DMS114 treated with DMSO at 0.1 percent for 48 hours (cell line): ENCODE data around the gene NRN1L.
"Not testable (repeated sequence)": the region's sequence is repeated elsewhere in the genome, so short reads cannot be mapped to it uniquely, and the experiment has no call there.

Experiments
- DNase-seq: peaks from one replicate; lab custom pipeline; 2025; ENCODE audit not compliant: unreplicated experiment; lab: John Stamatoyannopoulos, UW

The NRN1L gene

GRCh38 chr16:67884684-67885083 lies at the start of gene NRN1L:
TSS of gene NRN1L (plus strand) at chr16:67884885. CDS start at chr16:67884904, 19 bp downstream.
- no peak for DNase-seq

GRCh38 chr16:67837190-67837589 lies 47.5 kb upstream of the NRN1L start:
- not testable (repeated sequence) for DNase-seq

GRCh38 chr16:67837811-67838210 lies 46.9 kb upstream of the NRN1L start:
- DNase-seq: no peak

GRCh38 chr16:67841198-67841815 lies 43.4 kb upstream of the NRN1L start:
- no peak for DNase-seq

GRCh38 chr16:67841816-67842508 lies 42.7 kb upstream of the NRN1L start, which contains the start of gene THAP11:
TSS of gene THAP11 (plus strand) at chr16:67842320. CDS start at chr16:67842555, 235 bp downstream.
- peak; percentile 97 for DNase-seq

- DNase-seq: peak; percentile 51
Observed at GRCh38 chr16:67842509-67843342, 42.0 kb upstream of the NRN1L start.

- no peak for DNase-seq
Observed at GRCh38 chr16:67843343-67843765, 41.3 kb upstream of the NRN1L start.

GRCh38 chr16:67844497-67844896 lies 40.2 kb upstream of the NRN1L start:
- peak; percentile 22 for DNase-seq

- DNase-seq: peak; percentile 19
Observed at GRCh38 chr16:67845291-67846062, 39.2 kb upstream of the NRN1L start.

- DNase-seq: no peak
Observed at GRCh38 chr16:67846063-67846319, 38.7 kb upstream of the NRN1L start.

- peak; percentile 86 for DNase-seq
Observed at GRCh38 chr16:67846320-67847063, 38.2 kb upstream of the NRN1L start, which contains the start of gene NUTF2. TSS of gene NUTF2 (plus strand) at chr16:67846933. CDS start at chr16:67865131, 18,198 bp downstream.

GRCh38 chr16:67847064-67847861 lies 37.4 kb upstream of the NRN1L start, which contains the start of gene CENPT:
TSS of gene CENPT (minus strand) at chr16:67847693. CDS start at chr16:67833859, 13,834 bp downstream.
- no peak for DNase-seq

GRCh38 chr16:67848118-67848517 lies 36.6 kb upstream of the NRN1L start:
- no peak for DNase-seq

GRCh38 chr16:67853670-67854069 lies 31.0 kb upstream of the NRN1L start:
- DNase-seq: no peak

- no peak for DNase-seq
Observed at GRCh38 chr16:67855789-67856188, 28.9 kb upstream of the NRN1L start.

GRCh38 chr16:67856927-67857546 lies 27.6 kb upstream of the NRN1L start:
- no peak for DNase-seq

GRCh38 chr16:67857547-67858233 lies 27.0 kb upstream of the NRN1L start:
- DNase-seq: no peak

- DNase-seq: no peak
Observed at GRCh38 chr16:67858500-67858899, 26.2 kb upstream of the NRN1L start.
